ENCODE results near the gene C16orf89. TPM values are rescaled to one million over a fixed set of nuclear protein-coding genes. Genes with fewer than 3 reads are reported as not detected.
A peak's percentile ranks its signal among the peaks of the same experiment; 100 is the strongest.

Gene C16orf89
- total RNA-seq, 1 donor from 2014 or later, result not detected

DNA sequence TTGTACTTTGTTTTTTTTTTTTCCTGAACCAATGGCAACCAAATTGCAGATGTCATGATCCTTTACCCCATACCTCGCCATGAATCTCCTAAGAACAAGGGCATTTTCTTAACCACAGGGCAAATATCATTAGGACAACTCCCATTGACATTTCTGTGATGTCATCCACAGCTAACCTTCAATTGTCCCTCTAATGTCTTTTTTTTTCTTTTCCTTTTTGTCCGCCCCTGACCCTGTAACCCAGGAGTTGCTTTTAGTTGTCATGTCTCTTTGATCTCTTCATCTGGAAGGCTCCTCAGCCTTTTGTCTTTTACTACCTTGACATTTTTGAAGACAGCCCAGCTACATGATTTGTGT is 31.6 kb downstream of the C16orf89 start:
- Mint-ChIP-seq H3K4me1 (peaks cover 28% of the 10 kb centered on the region), H3K36me3 (ENCODE audit: low read depth) (no peaks in the 10 kb centered on the region), H3K27me3 (ENCODE audit: low read depth) (peaks cover 10% of the 10 kb centered on the region), H3K9me3 (no peaks in the 10 kb centered on the region), H3K4me3 (peak overlapping the region; percentile 91), H3K27ac (ENCODE audit: unreplicated experiment) (peak overlapping the region; percentile 93)
- TF ChIP-seq, protein P1, sequence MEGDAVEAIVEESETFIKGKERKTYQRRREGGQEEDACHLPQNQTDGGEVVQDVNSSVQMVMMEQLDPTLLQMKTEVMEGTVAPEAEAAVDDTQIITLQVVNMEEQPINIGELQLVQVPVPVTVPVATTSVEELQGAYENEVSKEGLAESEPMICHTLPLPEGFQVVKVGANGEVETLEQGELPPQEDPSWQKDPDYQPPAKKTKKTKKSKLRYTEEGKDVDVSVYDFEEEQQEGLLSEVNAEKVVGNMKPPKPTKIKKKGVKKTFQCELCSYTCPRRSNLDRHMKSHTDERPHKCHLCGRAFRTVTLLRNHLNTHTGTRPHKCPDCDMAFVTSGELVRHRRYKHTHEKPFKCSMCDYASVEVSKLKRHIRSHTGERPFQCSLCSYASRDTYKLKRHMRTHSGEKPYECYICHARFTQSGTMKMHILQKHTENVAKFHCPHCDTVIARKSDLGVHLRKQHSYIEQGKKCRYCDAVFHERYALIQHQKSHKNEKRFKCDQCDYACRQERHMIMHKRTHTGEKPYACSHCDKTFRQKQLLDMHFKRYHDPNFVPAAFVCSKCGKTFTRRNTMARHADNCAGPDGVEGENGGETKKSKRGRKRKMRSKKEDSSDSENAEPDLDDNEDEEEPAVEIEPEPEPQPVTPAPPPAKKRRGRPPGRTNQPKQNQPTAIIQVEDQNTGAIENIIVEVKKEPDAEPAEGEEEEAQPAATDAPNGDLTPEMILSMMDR (conservative IDR thresholded peaks at IDR 0.05), result no peak
- DNase-seq (ENCODE audit: low read depth, low spot score), result no peak

- peak within 1 kb of the TSS; percentile 91 for H3K4me3 Mint-ChIP-seq
- H3K9me3 Mint-ChIP-seq, result no peaks in the 10 kb centered on the region
- H3K27me3 Mint-ChIP-seq (ENCODE audit: low read depth), result peaks cover 10% of the 10 kb centered on the region
- H3K4me1 Mint-ChIP-seq, result peaks cover 28% of the 10 kb centered on the region
- H3K36me3 Mint-ChIP-seq (ENCODE audit: low read depth), result no peaks in the 10 kb centered on the region
- peak within 1 kb of the TSS; percentile 93 for H3K27ac Mint-ChIP-seq (ENCODE audit: unreplicated experiment)
- TF ChIP-seq, protein P1 (conservative IDR thresholded peaks at IDR 0.05), result no peak
- DNase-seq (ENCODE audit: low read depth, low spot score), result peak; percentile 76
Observed at GRCh38 chr16:5033256-5034166, 32.2 kb downstream of the C16orf89 start, which contains the start of gene NAGPA. TSS of gene NAGPA (minus strand) at chr16:5033935. CDS start at chr16:5033914, 21 bp downstream.

- no peak for DNase-seq (ENCODE audit: low read depth, low spot score)
- TF ChIP-seq, protein P1 (conservative IDR thresholded peaks at IDR 0.05), result no peak
- peak overlapping the region; percentile 19 for H3K27ac Mint-ChIP-seq (ENCODE audit: unreplicated experiment)
- H3K9me3 Mint-ChIP-seq, result no peaks in the 10 kb centered on the region
- no peaks in the 10 kb centered on the region for H3K36me3 Mint-ChIP-seq (ENCODE audit: low read depth)
- peaks cover 28% of the 10 kb centered on the region for H3K4me1 Mint-ChIP-seq
- H3K4me3 Mint-ChIP-seq, result peak overlapping the region; percentile 81
- H3K27me3 Mint-ChIP-seq (ENCODE audit: low read depth), result peaks cover 8% of the 10 kb centered on the region
Observed at GRCh38 chr16:5032748-5033167, 33.0 kb downstream of the C16orf89 start.

DNA sequence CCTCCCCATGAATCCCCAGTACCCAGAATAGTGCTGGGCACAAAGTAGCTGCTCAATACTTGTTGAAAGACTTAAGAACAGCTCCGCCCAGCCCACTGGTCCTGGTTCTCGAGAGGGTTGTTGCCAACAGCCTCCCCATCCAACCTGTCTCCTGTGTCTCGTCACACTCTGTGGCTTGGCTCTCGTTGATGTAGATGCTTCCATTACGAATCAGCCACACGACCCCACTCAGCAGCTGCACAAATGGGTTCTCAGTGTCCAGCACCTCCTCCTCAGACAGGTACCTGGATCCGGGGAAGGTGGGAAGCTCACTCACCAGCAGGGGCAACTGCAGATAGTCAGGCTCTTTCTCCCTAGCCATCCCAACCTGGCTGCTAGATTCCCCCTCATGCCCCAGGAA is 34.2 kb downstream of the C16orf89 start:
- Mint-ChIP-seq H3K27me3 (ENCODE audit: low read depth) (peaks cover 8% of the 10 kb centered on the region), H3K4me1 (peaks cover 28% of the 10 kb centered on the region), H3K4me3 (peak overlapping the region; percentile 79), H3K36me3 (ENCODE audit: low read depth) (no peaks in the 10 kb centered on the region), H3K27ac (ENCODE audit: unreplicated experiment) (no peak overlapping the region), H3K9me3 (no peaks in the 10 kb centered on the region)
- TF ChIP-seq, protein P1 (conservative IDR thresholded peaks at IDR 0.05), result no peak
- no peak for DNase-seq (ENCODE audit: low read depth, low spot score)

GRCh38 chr16:5030251-5030870 is 35.4 kb downstream of the C16orf89 start:
- TF ChIP-seq, protein P1 (conservative IDR thresholded peaks at IDR 0.05), result no peak
- DNase-seq (ENCODE audit: low read depth, low spot score), result no peak

More at GRCh38 chr16:5030251-5030870, 35.4 kb downstream of the C16orf89 start:
- Mint-ChIP-seq H3K4me1 (peaks cover 21% of the 10 kb centered on the region), H3K9me3 (no peaks in the 10 kb centered on the region), H3K4me3 (peak overlapping the region; percentile 51), H3K36me3 (ENCODE audit: low read depth) (no peaks in the 10 kb centered on the region), H3K27ac (ENCODE audit: unreplicated experiment) (no peak overlapping the region), H3K27me3 (ENCODE audit: low read depth) (peaks cover 8% of the 10 kb centered on the region)
